ENCODE data around the gene CFAP74.

Gene CFAP74

GRCh38 chr1:2009101-2010053, 5.8 kb upstream of the CFAP74 start:
- Histone ChIP-seq H3K27me3 (ENCODE audit: control insufficient read depth, insufficient read depth, low read length) (no peaks in the 10 kb centered on the region), H3K36me3 (ENCODE audit: control insufficient read depth, insufficient read depth, low read length) (no peaks in the 10 kb centered on the region), H3K4me3 (ENCODE audit: low read depth, low read length) (no peak overlapping the region), H3K4me1 (ENCODE audit: control insufficient read depth, insufficient read depth, low read length) (no peaks in the 10 kb centered on the region), H3K9me3 (ENCODE audit: control insufficient read depth, insufficient read depth, low read length) (no peaks in the 10 kb centered on the region), H3K9ac (ENCODE audit: low read depth, low read length) (no peak overlapping the region)

DNA sequence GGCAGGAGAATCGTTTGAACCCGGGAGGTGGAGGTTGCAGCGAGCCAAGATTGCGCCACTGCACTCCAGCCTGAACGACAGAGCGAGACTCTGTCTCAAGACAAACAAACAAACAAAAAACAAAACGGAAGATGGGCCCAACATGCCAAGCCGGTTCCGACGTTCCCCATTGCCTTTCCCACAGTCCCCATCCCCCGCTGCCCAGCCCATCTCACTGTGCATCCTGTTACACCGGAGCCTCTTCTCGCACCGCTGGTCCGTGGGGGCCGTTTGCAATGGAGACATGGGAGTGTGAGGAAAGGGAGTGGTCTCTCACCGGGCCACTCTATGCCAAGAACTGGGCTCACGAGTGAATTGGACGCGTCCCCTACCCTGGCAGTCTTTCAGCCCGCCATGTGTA, 1.3 kb upstream of the CFAP74 start:
- H3K4me1 ChIP-seq (ENCODE audit: control insufficient read depth, insufficient read depth, low read length) = no peaks in the 10 kb centered on the region
- H3K4me3 ChIP-seq (ENCODE audit: low read depth, low read length) = no peak overlapping the region
- peaks cover 2% of the 10 kb centered on the region for H3K27me3 ChIP-seq (ENCODE audit: control insufficient read depth, insufficient read depth, low read length)
- H3K9me3 ChIP-seq (ENCODE audit: control insufficient read depth, insufficient read depth, low read length) = no peaks in the 10 kb centered on the region
- H3K9ac ChIP-seq (ENCODE audit: low read depth, low read length) = no peak overlapping the region
- no peaks in the 10 kb centered on the region for H3K36me3 ChIP-seq (ENCODE audit: control insufficient read depth, insufficient read depth, low read length)

GRCh38 chr1:2001773-2002411, 1.7 kb downstream of the CFAP74 start:
- Histone ChIP-seq H3K9ac (ENCODE audit: low read depth, low read length) (no peak overlapping the region), H3K27me3 (ENCODE audit: control insufficient read depth, insufficient read depth, low read length) (peaks cover 2% of the 10 kb centered on the region), H3K4me3 (ENCODE audit: low read depth, low read length) (no peak overlapping the region), H3K9me3 (ENCODE audit: control insufficient read depth, insufficient read depth, low read length) (no peaks in the 10 kb centered on the region), H3K4me1 (ENCODE audit: control insufficient read depth, insufficient read depth, low read length) (no peaks in the 10 kb centered on the region), H3K36me3 (ENCODE audit: control insufficient read depth, insufficient read depth, low read length) (no peaks in the 10 kb centered on the region)

DNA sequence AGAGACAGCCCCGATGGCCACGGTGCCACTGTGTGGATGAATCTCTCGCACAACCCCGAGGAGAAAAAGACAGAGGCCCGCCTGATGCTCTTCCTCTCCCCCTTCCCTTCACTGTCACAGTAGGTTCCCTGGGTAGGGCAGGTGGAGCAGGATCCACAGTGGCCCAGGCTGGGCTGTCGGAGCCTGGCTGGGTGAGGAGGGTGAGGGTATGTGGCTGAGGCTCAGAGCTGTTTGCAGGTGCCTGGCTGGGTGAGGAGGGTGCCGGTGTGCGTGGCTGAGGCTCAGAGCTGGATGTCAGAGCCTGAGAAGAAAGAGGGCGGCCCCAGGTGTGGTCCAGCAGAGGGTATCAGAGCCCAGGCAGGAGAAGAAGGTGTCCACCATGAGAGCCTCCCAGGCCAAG, 2.7 kb downstream of the CFAP74 start:
- Histone ChIP-seq H3K27me3 (ENCODE audit: control insufficient read depth, insufficient read depth, low read length) (peaks cover 2% of the 10 kb centered on the region), H3K36me3 (ENCODE audit: control insufficient read depth, insufficient read depth, low read length) (no peaks in the 10 kb centered on the region), H3K4me1 (ENCODE audit: control insufficient read depth, insufficient read depth, low read length) (no peaks in the 10 kb centered on the region)

DNA sequence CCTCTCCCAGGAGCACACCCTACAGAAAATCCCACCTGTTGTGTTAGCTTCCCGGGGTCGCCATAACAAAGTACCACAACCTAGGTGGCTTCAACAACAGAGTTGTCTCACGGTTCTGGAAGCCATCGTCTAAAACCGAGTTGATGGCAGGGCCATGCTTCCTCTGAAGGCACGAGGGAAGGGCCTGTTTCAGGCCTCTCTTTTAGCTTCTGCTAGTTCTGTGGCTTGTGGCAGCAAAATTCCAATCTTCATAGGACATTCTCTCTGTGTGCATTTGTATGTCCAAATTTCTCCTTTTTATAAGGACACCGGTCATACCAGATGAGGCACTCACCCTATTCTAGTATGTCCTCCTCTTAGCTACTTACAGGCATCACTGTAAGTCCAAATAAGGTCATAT, 3.2 kb downstream of the CFAP74 start:
- H3K4me1 ChIP-seq (ENCODE audit: control insufficient read depth, insufficient read depth, low read length) = no peaks in the 10 kb centered on the region
- no peak overlapping the region for H3K9ac ChIP-seq (ENCODE audit: low read depth, low read length)
- no peak overlapping the region for H3K4me3 ChIP-seq (ENCODE audit: low read depth, low read length)
- peaks cover 2% of the 10 kb centered on the region for H3K27me3 ChIP-seq (ENCODE audit: control insufficient read depth, insufficient read depth, low read length)
- H3K36me3 ChIP-seq (ENCODE audit: control insufficient read depth, insufficient read depth, low read length) = no peaks in the 10 kb centered on the region
- H3K9me3 ChIP-seq (ENCODE audit: control insufficient read depth, insufficient read depth, low read length) = no peaks in the 10 kb centered on the region

More for the DNA sequence above, 2.7 kb downstream of the CFAP74 start:
- H3K4me3 ChIP-seq (ENCODE audit: low read depth, low read length) = no peak overlapping the region
- H3K9me3 ChIP-seq (ENCODE audit: control insufficient read depth, insufficient read depth, low read length) = no peaks in the 10 kb centered on the region
- H3K9ac ChIP-seq (ENCODE audit: low read depth, low read length) = no peak overlapping the region

DNA sequence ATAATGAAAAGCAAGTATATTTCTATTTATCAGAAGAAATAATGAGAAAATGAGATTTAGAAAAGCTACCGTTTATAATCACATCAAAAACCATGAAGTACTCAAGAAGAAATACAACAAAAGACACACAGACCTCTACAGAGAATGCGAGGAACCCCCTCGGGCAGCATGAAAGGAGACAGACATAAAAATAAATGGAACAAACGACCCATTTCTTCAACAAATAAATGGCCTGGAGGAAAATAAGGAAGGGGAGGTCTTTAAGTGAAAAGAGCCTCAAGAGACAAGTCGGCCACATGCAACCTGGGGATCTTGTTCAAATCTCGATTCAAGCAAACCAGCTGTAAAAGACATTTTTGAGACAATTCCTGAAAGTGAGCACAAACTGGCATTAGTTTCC, 6.0 kb downstream of the CFAP74 start:
- Histone ChIP-seq H3K4me1 (ENCODE audit: control insufficient read depth, insufficient read depth, low read length) (no peaks in the 10 kb centered on the region), H3K9ac (ENCODE audit: low read depth, low read length) (no peak overlapping the region), H3K36me3 (ENCODE audit: control insufficient read depth, insufficient read depth, low read length) (no peaks in the 10 kb centered on the region), H3K9me3 (ENCODE audit: control insufficient read depth, insufficient read depth, low read length) (no peaks in the 10 kb centered on the region), H3K4me3 (ENCODE audit: low read depth, low read length) (no peak overlapping the region), H3K27me3 (ENCODE audit: control insufficient read depth, insufficient read depth, low read length) (no peaks in the 10 kb centered on the region)

GRCh38 chr1:1996207-1996651, 7.4 kb downstream of the CFAP74 start:
- Histone ChIP-seq H3K4me3 (ENCODE audit: low read depth, low read length) (no peak overlapping the region), H3K36me3 (ENCODE audit: control insufficient read depth, insufficient read depth, low read length) (no peaks in the 10 kb centered on the region), H3K4me1 (ENCODE audit: control insufficient read depth, insufficient read depth, low read length) (no peaks in the 10 kb centered on the region), H3K9me3 (ENCODE audit: control insufficient read depth, insufficient read depth, low read length) (no peaks in the 10 kb centered on the region), H3K27me3 (ENCODE audit: control insufficient read depth, insufficient read depth, low read length) (no peaks in the 10 kb centered on the region), H3K9ac (ENCODE audit: low read depth, low read length) (no peak overlapping the region)

GRCh38 chr1:1994536-1994935, 9.1 kb downstream of the CFAP74 start:
- Histone ChIP-seq H3K36me3 (ENCODE audit: control insufficient read depth, insufficient read depth, low read length) (no peaks in the 10 kb centered on the region), H3K9ac (ENCODE audit: low read depth, low read length) (no peak overlapping the region), H3K9me3 (ENCODE audit: control insufficient read depth, insufficient read depth, low read length) (no peaks in the 10 kb centered on the region), H3K4me1 (ENCODE audit: control insufficient read depth, insufficient read depth, low read length) (no peaks in the 10 kb centered on the region), H3K27me3 (ENCODE audit: control insufficient read depth, insufficient read depth, low read length) (no peaks in the 10 kb centered on the region), H3K4me3 (ENCODE audit: low read depth, low read length) (no peak overlapping the region)

GRCh38 chr1:1990222-1990621, 13.4 kb downstream of the CFAP74 start:
- H3K9ac ChIP-seq (ENCODE audit: low read depth, low read length) = no peak overlapping the region
- H3K27me3 ChIP-seq (ENCODE audit: control insufficient read depth, insufficient read depth, low read length) = no peaks in the 10 kb centered on the region
- H3K4me3 ChIP-seq (ENCODE audit: low read depth, low read length) = no peak overlapping the region
- no peaks in the 10 kb centered on the region for H3K9me3 ChIP-seq (ENCODE audit: control insufficient read depth, insufficient read depth, low read length)
- H3K4me1 ChIP-seq (ENCODE audit: control insufficient read depth, insufficient read depth, low read length) = no peaks in the 10 kb centered on the region
- H3K36me3 ChIP-seq (ENCODE audit: control insufficient read depth, insufficient read depth, low read length) = no peaks in the 10 kb centered on the region

GRCh38 chr1:1989789-1990188, 13.8 kb downstream of the CFAP74 start:
- Histone ChIP-seq H3K9ac (ENCODE audit: low read depth, low read length) (no peak overlapping the region), H3K4me1 (ENCODE audit: control insufficient read depth, insufficient read depth, low read length) (no peaks in the 10 kb centered on the region), H3K36me3 (ENCODE audit: control insufficient read depth, insufficient read depth, low read length) (no peaks in the 10 kb centered on the region), H3K9me3 (ENCODE audit: control insufficient read depth, insufficient read depth, low read length) (no peaks in the 10 kb centered on the region), H3K4me3 (ENCODE audit: low read depth, low read length) (no peak overlapping the region), H3K27me3 (ENCODE audit: control insufficient read depth, insufficient read depth, low read length) (no peaks in the 10 kb centered on the region)

GRCh38 chr1:1989102-1989542, 14.5 kb downstream of the CFAP74 start:
- Histone ChIP-seq H3K27me3 (ENCODE audit: control insufficient read depth, insufficient read depth, low read length) (no peaks in the 10 kb centered on the region), H3K4me3 (ENCODE audit: low read depth, low read length) (no peak overlapping the region)

More at GRCh38 chr1:1989102-1989542, 14.5 kb downstream of the CFAP74 start:
- Histone ChIP-seq H3K4me1 (ENCODE audit: control insufficient read depth, insufficient read depth, low read length) (no peaks in the 10 kb centered on the region), H3K9ac (ENCODE audit: low read depth, low read length) (no peak overlapping the region), H3K36me3 (ENCODE audit: control insufficient read depth, insufficient read depth, low read length) (no peaks in the 10 kb centered on the region), H3K9me3 (ENCODE audit: control insufficient read depth, insufficient read depth, low read length) (no peaks in the 10 kb centered on the region)

Measured in iPS-15b (cell line).